Aorta (tissue), 5 donors: ENCODE measurements around the gene C19orf67. TPM values are rescaled to one million over a fixed set of nuclear protein-coding genes. Genes with fewer than 3 reads are reported as not detected.

Source experiments
- ATAC-seq: fragments of 200-7000 bp; cut with Tn5 transposase; one replicate; pipeline ENCODE4 v1.9.1; 2022; ENCODE audit warnings: moderate library complexity; ENCODE audit not compliant: low FRiP score
- DNase-seq, 2 donors: peaks; one replicate each; pipeline ENCODE4 v3.0.0-alpha.2; 2020
- H3K27ac ChIP-seq, 2 donors: one replicate each; pipeline ENCODE4 v1.5.1; 2013; ENCODE audit warnings: low read length in 2 of 2, mild to moderate bottlenecking in 2 of 2, moderate library complexity in 2 of 2, control low read depth in 1 of 2, inconsistent platforms in 1 of 2, low read depth in 1 of 2
- H3K27me3 ChIP-seq, 2 donors: one replicate each; pipeline ENCODE4 v1.6.1; 2013; ENCODE audit warnings: control low read depth in 1 of 2, low read length in 1 of 2, mild to moderate bottlenecking in 1 of 2, moderate library complexity in 1 of 2; ENCODE audit not compliant: insufficient read depth in 2 of 2, control insufficient read depth in 1 of 2
- H3K36me3 ChIP-seq, 2 donors: one replicate each; pipeline ENCODE4 v1.6.1; 2013; ENCODE audit warnings: control low read depth in 1 of 2, low read length in 1 of 2, mild to moderate bottlenecking in 1 of 2; ENCODE audit not compliant: insufficient read depth in 2 of 2, control insufficient read depth in 1 of 2
- H3K4me1 ChIP-seq, 2 donors: one replicate each; pipeline ENCODE4 v1.6.1; 2013; ENCODE audit warnings: low read length in 2 of 2, control low read depth in 1 of 2, mild to moderate bottlenecking in 1 of 2, moderate library complexity in 1 of 2; ENCODE audit not compliant: insufficient read depth in 2 of 2, control insufficient read depth in 1 of 2
- H3K4me3 ChIP-seq, 2 donors: one replicate each; pipeline ENCODE4 v1.5.1; 2013; ENCODE audit warnings: low read length in 2 of 2, control low read depth in 1 of 2, mild to moderate bottlenecking in 1 of 2
- H3K9me3 ChIP-seq: one replicate; pipeline ENCODE4 v1.6.1; 2013; ENCODE audit warnings: mild to moderate bottlenecking, low read length; ENCODE audit not compliant: control insufficient read depth
- WGBS, 2 donors: extraction: QIAGEN DNeasy Blood & Tissue Kit; methylation state at CpG; one replicate each; pipeline ENCODE4 v1.1.7; 2013; 5-methylcytosine and 5-hydroxymethylcytosine counted together
- intact Hi-C, 2 donors: fragments of 100-400 bp; cut with DNase I; formaldehyde crosslinking; loops; one replicate each; pipeline versions ENCODE4 v1.14.2 to v1.15.0; 2022
- polyA plus RNA-seq, 2 donors: library from polyadenylated mRNA; stranded (reverse); fragments of 200-250 nt; gene quantifications; one replicate each; pipeline ENCODE4 v1.2.3, GENCODE V29; 2013
- total RNA-seq, 2 donors: library from RNA; stranded (reverse); fragmentation: NEBNext Ultra II Directional; extraction: Animal tissue kit (Norgen Biotek cat#: 25700); gene quantifications; one replicate each; pipeline ENCODE4 v1.2.1, GENCODE V29; 2021
- donor health status: healthy with polysubstance abuse.
- donor health status: Bipolar disorder and iron deficiency.
- donor health status: DM: no; HTN: no; CAD: no.
- donor health status: DM: no; HTN: no; CAD: no.
- donor health status: DM: yes; HTN: yes; CAD: no.

Gene C19orf67
- total and polyA plus RNA-seq, 4 donors: not detected

GRCh38 chr19:14112809-14113385 is 27.3 kb upstream of the C19orf67 start:
- Histone ChIP-seq H3K9me3 (no peaks in the 10 kb centered on the region), H3K36me3 (no peaks in the 10 kb centered on the region), H3K4me3 (no peak overlapping the region), H3K27ac (peak overlapping the region; percentile 61 to 87), H3K4me1 (no peaks in the 10 kb centered on the region), H3K27me3 (no peaks in the 10 kb centered on the region)
- 18 to 21% methylated on average over 12 of the region's 12 CpGs for WGBS, 2 donors
- ATAC-seq (no peak), DNase-seq (peak; percentile 70 to 82)
- intact Hi-C loops: no loop called here

DNA sequence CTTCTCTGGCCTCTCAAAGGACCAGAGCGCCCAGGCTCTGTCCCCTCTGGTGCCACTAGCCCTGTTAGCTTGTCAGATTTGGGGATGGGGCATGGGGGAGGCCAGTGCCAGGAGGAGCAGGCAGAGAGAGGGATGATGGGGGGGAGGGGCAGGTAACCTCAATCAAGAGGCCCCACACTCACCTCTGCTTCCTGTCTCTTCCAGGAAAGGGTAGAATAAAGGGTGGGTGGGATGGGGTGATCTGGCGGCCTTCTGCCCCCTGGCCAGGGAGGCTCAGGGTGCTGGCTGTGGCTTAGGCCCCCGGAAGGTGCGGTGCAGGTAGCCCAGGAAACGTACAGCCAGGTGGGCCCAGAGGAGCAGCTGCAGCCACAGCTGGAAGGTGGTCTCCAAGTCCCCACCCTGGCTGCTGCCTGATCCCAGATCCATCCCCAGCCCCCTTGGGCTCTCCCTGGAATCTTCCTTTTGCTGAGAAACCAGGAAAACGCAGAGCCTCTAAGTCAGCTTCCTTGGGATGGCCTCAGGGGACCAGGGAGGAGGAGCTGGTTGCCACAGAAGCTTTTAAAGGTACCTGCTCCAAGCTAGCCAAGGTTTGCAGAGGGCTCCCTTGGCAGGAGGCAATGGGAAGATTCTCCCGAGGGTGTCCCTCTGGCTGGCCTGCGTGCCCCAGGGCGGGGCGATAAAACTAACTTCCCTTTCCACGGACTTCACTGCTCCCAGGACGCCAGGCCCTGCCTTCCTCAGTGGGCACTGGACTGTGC is 26.6 kb upstream of the C19orf67 start:
- Histone ChIP-seq H3K4me1 (no peaks in the 10 kb centered on the region), H3K9me3 (no peaks in the 10 kb centered on the region), H3K4me3 (no peak overlapping the region), H3K36me3 (no peaks in the 10 kb centered on the region), H3K27ac (peak overlapping the region; percentile 24 to 87), H3K27me3 (no peaks in the 10 kb centered on the region)
- intact Hi-C loops: no loop called here
- WGBS, 2 donors: 38 to 41% methylated on average over 11 to 12 of the region's 12 CpGs
- DNase-seq: peak in 1 of 2 donors; percentile 67
- no peak for ATAC-seq

DNA sequence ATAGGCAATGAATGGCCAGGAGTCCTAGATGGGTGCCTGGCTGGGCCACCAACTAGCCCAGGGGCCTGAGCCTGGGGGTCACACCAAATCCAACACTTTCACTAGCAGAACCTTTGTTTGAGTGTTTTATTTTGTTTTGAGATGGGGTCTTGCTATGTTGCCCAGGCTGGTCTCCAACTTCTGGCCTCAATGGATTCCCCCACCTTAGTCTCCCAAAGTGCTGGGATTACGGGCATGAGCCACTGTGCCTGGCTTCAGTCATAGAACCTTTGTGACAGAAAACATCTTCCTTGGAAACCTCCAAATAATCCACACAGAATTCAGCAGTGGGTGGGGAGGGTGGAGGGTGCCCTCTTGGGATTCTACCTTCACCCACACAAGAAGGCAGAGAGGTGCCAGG is 25.9 kb upstream of the C19orf67 start:
- 25 to 49% methylated on average over 1 of the region's 1 CpG for WGBS, 2 donors
- Histone ChIP-seq H3K36me3 (no peaks in the 10 kb centered on the region), H3K4me3 (no peak overlapping the region), H3K9me3 (no peaks in the 10 kb centered on the region), H3K27me3 (no peaks in the 10 kb centered on the region), H3K27ac (no peak overlapping the region), H3K4me1 (no peaks in the 10 kb centered on the region)
- intact Hi-C loops: no loop called here
- DNase-seq (no peak), ATAC-seq (no peak)

GRCh38 chr19:14110650-14111049 is 25.1 kb upstream of the C19orf67 start:
- H3K36me3 ChIP-seq: peaks cover 0 to 1% of the 10 kb centered on the region in 2 donors
- intact Hi-C loops: no loop called here
- H3K4me3 ChIP-seq: no peak overlapping the region
- DNase-seq: no peak
- no peak overlapping the region for H3K27ac ChIP-seq
- no peaks in the 10 kb centered on the region for H3K9me3 ChIP-seq
- no peak for ATAC-seq
- H3K4me1 ChIP-seq: no peaks in the 10 kb centered on the region
- WGBS, 2 donors: 32 to 50% methylated on average over 2 of the region's 2 CpGs
- H3K27me3 ChIP-seq: no peaks in the 10 kb centered on the region

- H3K4me3 ChIP-seq: no peak overlapping the region
- H3K9me3 ChIP-seq: no peaks in the 10 kb centered on the region
- intact Hi-C loops: no loop called here
- H3K36me3 ChIP-seq: peaks cover 0 to 3% of the 10 kb centered on the region in 2 donors
- H3K27ac ChIP-seq: peak overlapping the region; percentile 45 to 59
- no peaks in the 10 kb centered on the region for H3K27me3 ChIP-seq
- 14 to 20% methylated on average over 23 of the region's 23 CpGs for WGBS, 2 donors
- ATAC-seq (peak; percentile 72), DNase-seq (peak; percentile 74 to 87)
- no peaks in the 10 kb centered on the region for H3K4me1 ChIP-seq
These were observed 22.2 kb upstream of the C19orf67 start for GRCh38 chr19:14107581-14108461.

- Histone ChIP-seq H3K9me3 (no peaks in the 10 kb centered on the region), H3K4me3 (no peak overlapping the region), H3K36me3 (peaks cover 0 to 3% of the 10 kb centered on the region in 2 donors), H3K27ac (peak overlapping the region; percentile 45 to 59), H3K27me3 (no peaks in the 10 kb centered on the region), H3K4me1 (no peaks in the 10 kb centered on the region)
- intact Hi-C loops: no loop called here
- 54 to 63% methylated on average over 14 to 16 of the region's 16 CpGs for WGBS, 2 donors
- ATAC-seq: peak; percentile 12
- DNase-seq: no peak
These were observed 21.3 kb upstream of the C19orf67 start for GRCh38 chr19:14106840-14107239.

- peaks cover 0 to 3% of the 10 kb centered on the region in 2 donors for H3K36me3 ChIP-seq
- H3K27me3 ChIP-seq: no peaks in the 10 kb centered on the region
- WGBS, 2 donors: 77 to 79% methylated on average over 8 of the region's 8 CpGs
- no peak overlapping the region for H3K4me3 ChIP-seq
- no peak overlapping the region for H3K27ac ChIP-seq
- DNase-seq (no peak), ATAC-seq (no peak)
- intact Hi-C loops: no loop called here
- no peaks in the 10 kb centered on the region for H3K4me1 ChIP-seq
- H3K9me3 ChIP-seq: no peaks in the 10 kb centered on the region
These were observed 20.1 kb upstream of the C19orf67 start for GRCh38 chr19:14105680-14106079.

DNA sequence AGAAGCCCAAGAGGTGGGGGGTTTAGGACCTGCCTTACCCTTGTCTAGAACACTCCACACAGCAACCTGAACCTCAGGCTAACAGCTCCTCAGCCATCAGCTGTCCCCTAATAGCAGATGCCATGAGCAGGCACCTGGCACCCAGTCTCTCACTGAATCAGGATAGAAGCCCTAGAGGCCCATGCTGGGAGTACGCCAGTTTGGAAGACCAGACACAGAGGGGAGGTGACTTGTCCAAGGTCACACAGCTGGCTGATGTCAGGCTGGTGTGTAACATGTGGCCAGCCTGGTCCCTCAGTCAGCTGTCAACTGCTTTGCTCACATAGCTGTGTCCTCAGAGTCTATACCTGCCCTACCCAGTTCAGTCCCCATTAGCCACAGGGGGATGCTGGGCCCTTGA is 17.7 kb upstream of the C19orf67 start:
- intact Hi-C loops: no loop called here
- Histone ChIP-seq H3K9me3 (no peaks in the 10 kb centered on the region), H3K4me1 (no peaks in the 10 kb centered on the region), H3K27ac (no peak overlapping the region), H3K27me3 (no peaks in the 10 kb centered on the region), H3K4me3 (no peak overlapping the region), H3K36me3 (peaks cover 0 to 5% of the 10 kb centered on the region in 2 donors)
- no peak for DNase-seq
- 91 to 100% methylated on average over 1 of the region's 1 CpG for WGBS, 2 donors
- no peak for ATAC-seq
